Measurements from ENCODE around the gene RPS8.

DNA sequence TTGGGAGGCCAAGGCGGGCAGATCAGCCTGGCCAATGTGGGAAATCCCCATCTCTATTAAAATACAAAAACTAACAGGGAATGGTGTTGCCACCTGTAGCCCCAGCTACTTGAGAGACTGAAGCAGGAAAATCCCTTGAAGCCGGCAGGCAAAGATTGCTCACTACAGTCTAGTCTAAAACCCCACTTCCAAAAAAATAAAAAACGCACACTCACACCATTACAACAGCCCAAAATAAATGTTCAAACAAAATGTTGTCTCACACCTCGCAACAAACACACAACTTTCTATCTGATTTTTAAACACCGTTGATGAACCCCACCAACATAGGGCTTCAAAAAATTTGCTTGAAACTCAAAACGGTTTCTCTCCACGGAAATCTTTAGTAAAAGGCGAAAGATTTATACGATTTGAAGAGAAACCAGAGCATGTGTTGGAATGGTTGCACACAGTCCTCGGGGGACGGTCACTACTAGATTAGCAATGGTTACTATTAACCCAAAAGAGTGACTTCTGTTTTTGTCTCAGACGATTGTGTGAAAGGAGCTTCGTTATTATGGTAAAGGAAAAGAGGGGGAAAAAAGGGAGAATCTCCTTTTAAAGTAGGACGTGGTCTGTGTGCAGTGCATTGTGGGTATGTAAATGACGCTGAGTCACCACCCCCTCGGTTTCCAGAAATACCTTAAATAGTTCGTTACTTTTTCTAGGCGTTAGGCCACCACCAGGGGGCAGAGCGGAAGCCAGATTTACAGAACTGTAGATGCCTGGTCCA is 44.4 kb upstream of the RPS8 start, which contains the start of gene RNU5D-1:
- peak; percentile 100 for TF ChIP-seq TARDBP (IDR thresholded peaks at IDR 0.05)
- no peak for TF ChIP-seq FOXM1 (IDR thresholded peaks at IDR 0.05; ENCODE audit: borderline replicate concordance)
- TF ChIP-seq SUZ12 (IDR thresholded peaks at IDR 0.05), result no peak; the same call in none of the 2 replicates
- peak; percentile 94 for TF ChIP-seq FOXK2 (IDR thresholded peaks at IDR 0.05)
- peak; percentile 100 for TF ChIP-seq ELF4 (IDR thresholded peaks at IDR 0.05)
- TF ChIP-seq NFRKB (IDR thresholded peaks at IDR 0.05), result peak; percentile 86
- peak; percentile 71 for TF ChIP-seq BHLHE40 (IDR thresholded peaks at IDR 0.05; ENCODE audit: borderline replicate concordance)
